GM18868 (cell line): ENCODE measurements around the gene KPNB1.

ENCODE experiments used
- ATAC-seq: cut with Tn5 transposase; IDR thresholded peaks from one replicate; pipeline ENCODE4 v1.9.1; 2021; ENCODE audit warnings: mild to moderate bottlenecking, moderate library complexity; ENCODE audit not compliant: unreplicated experiment

Gene KPNB1

GRCh38 chr17:47726796-47727703, 77.3 kb downstream of the KPNB1 start:
- no peak for ATAC-seq

- no peak for ATAC-seq
Observed at GRCh38 chr17:47727704-47728036, 78.0 kb downstream of the KPNB1 start.

- no peak for ATAC-seq
Observed at GRCh38 chr17:47728214-47728877, 78.6 kb downstream of the KPNB1 start.

GRCh38 chr17:47729476-47729875, 79.8 kb downstream of the KPNB1 start:
- no peak for ATAC-seq

- ATAC-seq = no peak
Observed at GRCh38 chr17:47730681-47731080, 81.0 kb downstream of the KPNB1 start.

GRCh38 chr17:47731396-47731795, 81.7 kb downstream of the KPNB1 start:
- ATAC-seq = no peak

- no peak for ATAC-seq
Observed at GRCh38 chr17:47732399-47733046, 82.8 kb downstream of the KPNB1 start.

GRCh38 chr17:47733047-47733673, 83.4 kb downstream of the KPNB1 start, which contains the start of gene TBX21:
TBX21 (plus strand) TSS chr17:47733236; CDS start chr17:47733455, 219 bp downstream.
- ATAC-seq = peak; percentile 64

GRCh38 chr17:47733674-47734410, 84.1 kb downstream of the KPNB1 start:
- ATAC-seq = peak; percentile 7

GRCh38 chr17:47735139-47735464, 85.4 kb downstream of the KPNB1 start:
- no peak for ATAC-seq
